ENCODE results near the gene PALS1. TPM values are rescaled to one million over a fixed set of nuclear protein-coding genes. Genes with fewer than 3 reads are reported as not detected.

Gene PALS1
- total RNA-seq, 1 experiment from 2014 or later: 18.0 TPM

DNA sequence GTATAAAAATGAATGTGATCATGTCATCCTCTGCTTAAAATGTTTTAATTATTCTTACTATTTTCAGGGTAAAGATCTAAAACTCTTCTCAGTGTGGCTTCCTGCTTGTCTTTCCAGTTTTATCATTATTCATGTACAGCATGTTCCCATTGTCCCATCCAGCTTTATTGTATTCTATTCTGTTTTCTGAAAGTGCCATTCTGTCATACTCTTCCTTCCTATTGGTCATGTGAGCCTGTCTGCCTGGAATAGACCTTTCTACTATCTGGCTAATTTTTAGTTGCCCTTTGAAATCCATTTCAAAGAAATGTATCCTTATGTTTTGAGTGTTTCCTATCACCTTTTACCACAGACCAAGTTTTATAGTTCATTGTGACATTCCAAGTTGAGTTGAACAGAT, 34.9 kb downstream of the PALS1 start:
- H3K9ac ChIP-seq (ENCODE audit: low read length): no peak overlapping the region
- H3K9me3 ChIP-seq (ENCODE audit: control insufficient read depth in 1 of 2, insufficient read depth in 1 of 2, low read depth in 1 of 2, low read length in 2 of 2): no peaks in the 10 kb centered on the region
- no peaks in the 10 kb centered on the region for H3K4me1 ChIP-seq (ENCODE audit: control insufficient read depth in 1 of 2, insufficient read depth in 2 of 2, low read length in 2 of 2)
- H3K4me3 ChIP-seq (replicated peaks in 1 of 2; ENCODE audit: low read depth in 1 of 2, low read length in 2 of 2): no peak overlapping the region
- 0 out of 2 replicates have a peak, but pooled peaks cover 4% of the 10 kb centered on the region for H4K20me1 ChIP-seq (ENCODE audit: insufficient read depth)
- H2AFZ ChIP-seq (ENCODE audit: low read depth, low read length, poor library complexity, severe bottlenecking): no peak overlapping the region
- no peaks in the 10 kb centered on the region for H3K36me3 ChIP-seq (ENCODE audit: control insufficient read depth in 1 of 2, insufficient read depth in 2 of 2, low read length in 2 of 2)
- peaks cover 31% of the 10 kb centered on the region for H3K79me2 ChIP-seq (ENCODE audit: insufficient read depth, low read length)
- H3K9me2 ChIP-seq (ENCODE audit: insufficient read depth): no peaks in the 10 kb centered on the region
- H3K27ac ChIP-seq (ENCODE audit: low read depth, low read length): no peak overlapping the region
- no TSS peak for BruUV-seq (replicated peaks)
- ChIA-PET CTCF (interaction anchor here (0.8 kb wide), 1 partner anchor 10 kb away, joined by 5 read pairs; no protein-coding TSS in a partner anchor), RAD21 (ENCODE audit: low non-redundant PET in 1 of 2, low total read pairs in 2 of 2, uncharacterized antibody in 2 of 2, unreplicated experiment in 2 of 2) (no interaction called here), POLR2A (no interaction called here)
- no peak for TF ChIP-seq EGR1 (IDR thresholded peaks at IDR 0.05; ENCODE audit: low read depth)
- no peak for TF ChIP-seq CBX3 (IDR thresholded peaks at IDR 0.05; ENCODE audit: low read depth)
- TF ChIP-seq, protein P1, sequence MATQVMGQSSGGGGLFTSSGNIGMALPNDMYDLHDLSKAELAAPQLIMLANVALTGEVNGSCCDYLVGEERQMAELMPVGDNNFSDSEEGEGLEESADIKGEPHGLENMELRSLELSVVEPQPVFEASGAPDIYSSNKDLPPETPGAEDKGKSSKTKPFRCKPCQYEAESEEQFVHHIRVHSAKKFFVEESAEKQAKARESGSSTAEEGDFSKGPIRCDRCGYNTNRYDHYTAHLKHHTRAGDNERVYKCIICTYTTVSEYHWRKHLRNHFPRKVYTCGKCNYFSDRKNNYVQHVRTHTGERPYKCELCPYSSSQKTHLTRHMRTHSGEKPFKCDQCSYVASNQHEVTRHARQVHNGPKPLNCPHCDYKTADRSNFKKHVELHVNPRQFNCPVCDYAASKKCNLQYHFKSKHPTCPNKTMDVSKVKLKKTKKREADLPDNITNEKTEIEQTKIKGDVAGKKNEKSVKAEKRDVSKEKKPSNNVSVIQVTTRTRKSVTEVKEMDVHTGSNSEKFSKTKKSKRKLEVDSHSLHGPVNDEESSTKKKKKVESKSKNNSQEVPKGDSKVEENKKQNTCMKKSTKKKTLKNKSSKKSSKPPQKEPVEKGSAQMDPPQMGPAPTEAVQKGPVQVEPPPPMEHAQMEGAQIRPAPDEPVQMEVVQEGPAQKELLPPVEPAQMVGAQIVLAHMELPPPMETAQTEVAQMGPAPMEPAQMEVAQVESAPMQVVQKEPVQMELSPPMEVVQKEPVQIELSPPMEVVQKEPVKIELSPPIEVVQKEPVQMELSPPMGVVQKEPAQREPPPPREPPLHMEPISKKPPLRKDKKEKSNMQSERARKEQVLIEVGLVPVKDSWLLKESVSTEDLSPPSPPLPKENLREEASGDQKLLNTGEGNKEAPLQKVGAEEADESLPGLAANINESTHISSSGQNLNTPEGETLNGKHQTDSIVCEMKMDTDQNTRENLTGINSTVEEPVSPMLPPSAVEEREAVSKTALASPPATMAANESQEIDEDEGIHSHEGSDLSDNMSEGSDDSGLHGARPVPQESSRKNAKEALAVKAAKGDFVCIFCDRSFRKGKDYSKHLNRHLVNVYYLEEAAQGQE (IDR thresholded peaks at IDR 0.05; ENCODE audit: low read depth): no peak
- TF ChIP-seq SRF (IDR thresholded peaks at IDR 0.05; ENCODE audit: low read depth): no peak
- TF ChIP-seq, protein P2, sequence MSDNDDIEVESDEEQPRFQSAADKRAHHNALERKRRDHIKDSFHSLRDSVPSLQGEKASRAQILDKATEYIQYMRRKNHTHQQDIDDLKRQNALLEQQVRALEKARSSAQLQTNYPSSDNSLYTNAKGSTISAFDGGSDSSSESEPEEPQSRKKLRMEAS (IDR thresholded peaks at IDR 0.05): no peak
- no peak for TF ChIP-seq EZH2 (IDR thresholded peaks at IDR 0.05)
- TF ChIP-seq POLR2AphosphoS5 (IDR thresholded peaks at IDR 0.05; ENCODE audit: low read depth, low read length): no peak
- no peak for TF ChIP-seq CEBPB (IDR thresholded peaks at IDR 0.05; ENCODE audit: low read depth)
- TF ChIP-seq, protein P3, sequence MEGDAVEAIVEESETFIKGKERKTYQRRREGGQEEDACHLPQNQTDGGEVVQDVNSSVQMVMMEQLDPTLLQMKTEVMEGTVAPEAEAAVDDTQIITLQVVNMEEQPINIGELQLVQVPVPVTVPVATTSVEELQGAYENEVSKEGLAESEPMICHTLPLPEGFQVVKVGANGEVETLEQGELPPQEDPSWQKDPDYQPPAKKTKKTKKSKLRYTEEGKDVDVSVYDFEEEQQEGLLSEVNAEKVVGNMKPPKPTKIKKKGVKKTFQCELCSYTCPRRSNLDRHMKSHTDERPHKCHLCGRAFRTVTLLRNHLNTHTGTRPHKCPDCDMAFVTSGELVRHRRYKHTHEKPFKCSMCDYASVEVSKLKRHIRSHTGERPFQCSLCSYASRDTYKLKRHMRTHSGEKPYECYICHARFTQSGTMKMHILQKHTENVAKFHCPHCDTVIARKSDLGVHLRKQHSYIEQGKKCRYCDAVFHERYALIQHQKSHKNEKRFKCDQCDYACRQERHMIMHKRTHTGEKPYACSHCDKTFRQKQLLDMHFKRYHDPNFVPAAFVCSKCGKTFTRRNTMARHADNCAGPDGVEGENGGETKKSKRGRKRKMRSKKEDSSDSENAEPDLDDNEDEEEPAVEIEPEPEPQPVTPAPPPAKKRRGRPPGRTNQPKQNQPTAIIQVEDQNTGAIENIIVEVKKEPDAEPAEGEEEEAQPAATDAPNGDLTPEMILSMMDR (IDR thresholded peaks at IDR 0.05 in 2 of 3, conservative IDR thresholded peaks at IDR 0.05 in 1 of 3; ENCODE audit: borderline replicate concordance in 1 of 3, insufficient read depth in 1 of 3, low read depth in 2 of 3, low read length in 2 of 3): no peak
- TF ChIP-seq ZFX (IDR thresholded peaks at IDR 0.05): no peak
- TF ChIP-seq, protein P4, sequence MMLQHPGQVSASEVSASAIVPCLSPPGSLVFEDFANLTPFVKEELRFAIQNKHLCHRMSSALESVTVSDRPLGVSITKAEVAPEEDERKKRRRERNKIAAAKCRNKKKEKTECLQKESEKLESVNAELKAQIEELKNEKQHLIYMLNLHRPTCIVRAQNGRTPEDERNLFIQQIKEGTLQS (IDR thresholded peaks at IDR 0.05): no peak
- TF ChIP-seq SP1 (IDR thresholded peaks at IDR 0.05; ENCODE audit: low read depth): no peak
- TF ChIP-seq ZNF274 (IDR thresholded peaks at IDR 0.05; ENCODE audit: low read depth, low read length): no peak
- DNase-seq (ENCODE audit: low read depth, low spot score): no peak
- intact Hi-C loops (cut with micrococcal nuclease): no loop called here
- no peak overlapping the region for H3K4me2 ChIP-seq (ENCODE audit: low read length)
- ATAC-seq: no peak
- no peaks in the 10 kb centered on the region for H3K27me3 ChIP-seq (ENCODE audit: insufficient read depth, low read length)

Data from HCT116 (cell line).